ENCODE measurements around the gene USP11.

GRCh38 chrX:47214435-47215077 is 18.3 kb upstream of the USP11 start:
- TF ChIP-seq CTCF (IDR thresholded peaks at IDR 0.05), result no peak
- no peak for TF ChIP-seq POLR2AphosphoS5 (IDR thresholded peaks at IDR 0.05; ENCODE audit: insufficient read depth in 1 of 2, low read depth in 1 of 2)
